HEK293T (cell line): ENCODE data around the gene EDN1.
A peak's percentile ranks its signal among the peaks of the same experiment; 100 is the strongest.

ENCODE experiments used
- CTCF ChIA-PET: fragments of 350-600 bp; formaldehyde crosslinking; extraction: SDS; loops from one replicate; lab custom pipeline; 2021; ENCODE audit warnings: antibody characterized with exemption, inconsistent platforms; lab: Yijun Ruan, JAX
- POLR2A ChIA-PET: fragments of 350-600 bp; formaldehyde crosslinking; extraction: SDS; loops from one replicate; lab custom pipeline; 2020; ENCODE audit warnings: antibody characterized with exemption, inconsistent platforms; lab: Yijun Ruan, JAX
- DNase-seq: peaks from one replicate; pipeline ENCODE4 v3.0.0; 2012; ENCODE audit warnings: mixed read lengths; ENCODE audit errors: extremely low spot score
- ARNT ChIP-seq: fragments of 450-650 bp; IDR thresholded peaks from 2 replicates; pipeline ENCODE4 v1.6.1; 2017; ENCODE audit warnings: mild to moderate bottlenecking
- BHLHE40 ChIP-seq: fragments of 450-650 bp; IDR thresholded peaks from 2 replicates; pipeline ENCODE4 v1.6.1; 2016; ENCODE audit warnings: mild to moderate bottlenecking, moderate library complexity, borderline replicate concordance
- CTBP1 ChIP-seq: fragments of 450-650 bp; IDR thresholded peaks from 2 replicates; pipeline ENCODE4 v1.6.1; 2016; ENCODE audit warnings: borderline replicate concordance
- ELF4 ChIP-seq: fragments of 450-650 bp; IDR thresholded peaks from 2 replicates; pipeline ENCODE4 v1.6.1; 2017; ENCODE audit warnings: antibody characterized with exemption
- FOXA1 ChIP-seq: fragments of 450-650 bp; IDR thresholded peaks from 2 replicates; pipeline ENCODE4 v1.6.1; 2016; ENCODE audit warnings: mild to moderate bottlenecking
- FOXK2 ChIP-seq: fragments of 450-650 bp; IDR thresholded peaks from 2 replicates; pipeline ENCODE4 v1.6.1; 2016; ENCODE audit warnings: mild to moderate bottlenecking
- FOXM1 ChIP-seq: fragments of 450-650 bp; IDR thresholded peaks from 2 replicates; pipeline ENCODE4 v1.6.1; 2017; ENCODE audit warnings: mild to moderate bottlenecking, borderline replicate concordance
- HDGF ChIP-seq: fragments of 450-650 bp; IDR thresholded peaks from 2 replicates; pipeline ENCODE4 v1.6.1; 2017; ENCODE audit warnings: antibody characterized with exemption, borderline replicate concordance
- L3MBTL2 ChIP-seq: fragments of 450-650 bp; conservative IDR thresholded peaks from 2 replicates; pipeline ENCODE4 v1.6.1; 2016; ENCODE audit warnings: mild to moderate bottlenecking
- LEF1 ChIP-seq: fragments of 450-650 bp; IDR thresholded peaks from 2 replicates; pipeline ENCODE4 v1.6.1; 2017; ENCODE audit warnings: mild to moderate bottlenecking, borderline replicate concordance
- NFRKB ChIP-seq: fragments of 450-650 bp; IDR thresholded peaks from 2 replicates; pipeline ENCODE4 v1.6.1; 2016; ENCODE audit warnings: mild to moderate bottlenecking, moderate library complexity
- SP1 ChIP-seq: fragments of 450-650 bp; IDR thresholded peaks from 2 replicates; pipeline ENCODE4 v1.6.1; 2017
- SUZ12 ChIP-seq: fragments of 450-650 bp; IDR thresholded peaks from 2 replicates; pipeline ENCODE4 v1.6.1; 2016; ENCODE audit warnings: mild to moderate bottlenecking
- TARDBP ChIP-seq: fragments of 450-650 bp; IDR thresholded peaks from 2 replicates; pipeline ENCODE4 v1.6.1; 2016
- ZNF384 ChIP-seq: fragments of 450-650 bp; IDR thresholded peaks from 2 replicates; pipeline ENCODE4 v1.6.1; 2016
- TF ChIP-seq, protein P1 (sequence below): fragments of 450-650 bp; IDR thresholded peaks from 2 replicates; pipeline ENCODE4 v1.6.1; 2016

EDN1 gene

GRCh38 chr6:12246900-12247299 is 43.3 kb upstream of the EDN1 start:
- TF ChIP-seq LEF1 (no peak), L3MBTL2 (no peak), FOXA1 (no peak), ZNF384 (no peak), ARNT (no peak), CTBP1 (no peak), FOXM1 (no peak), FOXK2 (no peak), SP1 (no peak), SUZ12 (no peak), BHLHE40 (no peak), ELF4 (no peak), NFRKB (no peak), HDGF (no peak)
- TF ChIP-seq, protein P1, sequence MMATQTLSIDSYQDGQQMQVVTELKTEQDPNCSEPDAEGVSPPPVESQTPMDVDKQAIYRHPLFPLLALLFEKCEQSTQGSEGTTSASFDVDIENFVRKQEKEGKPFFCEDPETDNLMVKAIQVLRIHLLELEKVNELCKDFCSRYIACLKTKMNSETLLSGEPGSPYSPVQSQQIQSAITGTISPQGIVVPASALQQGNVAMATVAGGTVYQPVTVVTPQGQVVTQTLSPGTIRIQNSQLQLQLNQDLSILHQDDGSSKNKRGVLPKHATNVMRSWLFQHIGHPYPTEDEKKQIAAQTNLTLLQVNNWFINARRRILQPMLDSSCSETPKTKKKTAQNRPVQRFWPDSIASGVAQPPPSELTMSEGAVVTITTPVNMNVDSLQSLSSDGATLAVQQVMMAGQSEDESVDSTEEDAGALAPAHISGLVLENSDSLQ = no peak
- POLR2A ChIA-PET = no interaction called here
- CTCF ChIA-PET = interaction anchor here (1.8 kb wide), 1 partner anchor 14 kb away, joined by 5 read pairs; no protein-coding TSS in a partner anchor
- DNase-seq = no peak

DNA sequence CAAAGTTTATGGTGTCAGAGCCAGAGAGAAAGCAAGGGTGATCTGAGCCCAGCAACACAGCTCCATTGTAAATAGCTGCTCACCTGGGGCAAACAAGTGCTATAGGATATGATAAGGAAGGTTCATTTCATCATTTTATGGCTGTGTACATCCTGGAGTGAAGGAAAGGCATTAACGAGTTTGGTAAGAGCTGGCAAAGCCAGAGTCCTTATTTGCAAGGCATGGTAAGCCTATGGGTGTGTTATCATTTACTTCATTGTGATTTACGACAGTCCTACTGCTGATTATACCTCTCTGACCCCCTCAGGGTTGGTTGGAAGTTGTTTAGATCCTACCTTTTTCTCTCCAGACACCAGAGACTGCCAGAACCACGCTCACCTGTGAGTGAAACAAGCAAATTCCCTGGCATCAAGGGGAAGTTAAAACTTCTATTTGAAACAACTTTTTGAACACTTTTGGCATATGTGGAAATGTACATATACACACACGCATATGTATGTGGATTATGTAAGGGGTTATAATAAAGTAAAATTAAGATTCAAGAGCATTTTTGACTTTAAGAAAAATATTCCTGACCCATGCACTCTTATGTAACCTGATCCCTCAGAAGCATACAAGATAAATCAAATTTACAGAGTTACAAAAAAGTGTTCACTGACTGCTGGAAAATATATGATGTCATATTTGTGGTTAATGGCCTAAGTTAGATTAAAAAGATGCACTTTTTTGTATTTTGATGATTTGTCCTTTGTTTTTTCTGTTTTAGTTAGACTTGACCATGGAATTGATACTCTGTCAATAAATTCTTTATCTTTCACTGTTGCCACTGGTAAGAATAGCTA is 40.4 kb upstream of the EDN1 start:
- no peak for DNase-seq

GRCh38 chr6:12250383-12250770 is 39.8 kb upstream of the EDN1 start:
- TF ChIP-seq FOXA1 = no peak
- TF ChIP-seq ELF4 = no peak
- TF ChIP-seq L3MBTL2 = no peak
- no peak for TF ChIP-seq FOXM1
- TF ChIP-seq HDGF = no peak
- no peak for TF ChIP-seq BHLHE40
- DNase-seq = no peak
- CTCF ChIA-PET = no interaction called here
- POLR2A ChIA-PET = no interaction called here

More for the DNA sequence above, 40.4 kb upstream of the EDN1 start:
- ChIA-PET POLR2A (no interaction called here), CTCF (no interaction called here)
- TF ChIP-seq LEF1 = no peak
- TF ChIP-seq ZNF384 = peak; percentile 55; the same call in 1 of the 2 replicates
- no peak for TF ChIP-seq BHLHE40
- TF ChIP-seq ELF4 = no peak
- no peak for TF ChIP-seq L3MBTL2
- no peak for TF ChIP-seq ARNT
- TF ChIP-seq HDGF = no peak
- TF ChIP-seq, protein P1 = peak; percentile 89
- no peak for TF ChIP-seq FOXA1
- TF ChIP-seq NFRKB = no peak
- no peak for TF ChIP-seq SUZ12

- TF ChIP-seq NFRKB (no peak), SP1 (no peak), ELF4 (no peak), LEF1 (no peak), L3MBTL2 (no peak)
- DNase-seq = no peak
- ChIA-PET CTCF (no interaction called here), POLR2A (no interaction called here)
Observed at GRCh38 chr6:12254210-12254609, 36.0 kb upstream of the EDN1 start.

GRCh38 chr6:12258191-12258590 is 32.0 kb upstream of the EDN1 start:
- ChIA-PET CTCF (interaction anchor here (0.6 kb wide), 1 partner anchor 32 kb away, joined by 3 read pairs; the partner anchor contains the start of gene EDN1), POLR2A (no interaction called here)
- DNase-seq = no peak
- TF ChIP-seq ZNF384 (peak; percentile 24; the same call in 1 of the 2 replicates), SUZ12 (no peak), HDGF (no peak), NFRKB (no peak)

GRCh38 chr6:12258591-12259075 is 31.5 kb upstream of the EDN1 start:
- DNase-seq = no peak
- ChIA-PET POLR2A (no interaction called here), CTCF (interaction anchor here (0.6 kb wide), 1 partner anchor 31 kb away, joined by 3 read pairs; the partner anchor contains the start of gene EDN1)
- TF ChIP-seq ARNT (no peak), TARDBP (no peak), SUZ12 (no peak), FOXM1 (no peak), CTBP1 (no peak), L3MBTL2 (no peak), ELF4 (no peak), ZNF384 (no peak), FOXK2 (no peak), HDGF (no peak), BHLHE40 (no peak), LEF1 (no peak), SP1 (no peak), NFRKB (no peak), FOXA1 (no peak)
- TF ChIP-seq, protein P1 = no peak
